GM10248 (cell line): Measurements from ENCODE around the gene SLC19A2.

Experiments used
- CTCF ChIA-PET: fragments of 300-600 bp; sonication (Branson Sonifier 250); formaldehyde crosslinking; extraction: SDS; loops from one replicate; lab custom pipeline; 2021; ENCODE audit warnings: antibody characterized with exemption; lab: Yijun Ruan, JAX
- POLR2A ChIA-PET: fragments of 350-650 bp; sonication (Branson Sonifier 250); formaldehyde crosslinking; extraction: SDS; loops from one replicate; lab custom pipeline; 2020; ENCODE audit warnings: antibody characterized with exemption; lab: Yijun Ruan, JAX
- DNase-seq: peaks from one replicate; pipeline ENCODE4 v3.0.0; 2012; ENCODE audit errors: extremely low spot score
- TF ChIP-seq, protein P1 (sequence below): IDR thresholded peaks from 2 replicates; pipeline ENCODE4 v1.5.1; 2012; ENCODE audit warnings: mild to moderate bottlenecking, low read depth; ENCODE audit errors: extremely low read depth, missing control alignments, control extremely low read depth

The SLC19A2 gene

DNA sequence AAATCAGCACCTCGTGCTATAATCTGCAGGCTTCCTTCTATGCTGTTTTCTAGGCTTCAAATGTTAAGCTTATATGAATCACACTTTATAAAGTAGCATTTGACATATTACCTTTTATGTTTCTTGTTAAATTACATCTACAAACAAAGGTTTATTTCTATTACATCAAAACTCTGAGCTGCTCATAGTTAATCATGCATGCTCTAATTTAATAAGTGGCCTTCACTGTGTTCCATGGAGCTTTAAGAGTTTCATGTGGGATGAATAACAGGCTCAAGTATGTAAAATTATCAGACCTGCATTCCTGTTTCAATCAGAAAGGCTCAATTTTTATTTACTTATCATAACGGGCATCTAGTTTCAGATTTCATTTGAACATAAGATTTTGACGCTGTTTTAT is 13.0 kb downstream of the SLC19A2 start:
- TF ChIP-seq, protein P1, sequence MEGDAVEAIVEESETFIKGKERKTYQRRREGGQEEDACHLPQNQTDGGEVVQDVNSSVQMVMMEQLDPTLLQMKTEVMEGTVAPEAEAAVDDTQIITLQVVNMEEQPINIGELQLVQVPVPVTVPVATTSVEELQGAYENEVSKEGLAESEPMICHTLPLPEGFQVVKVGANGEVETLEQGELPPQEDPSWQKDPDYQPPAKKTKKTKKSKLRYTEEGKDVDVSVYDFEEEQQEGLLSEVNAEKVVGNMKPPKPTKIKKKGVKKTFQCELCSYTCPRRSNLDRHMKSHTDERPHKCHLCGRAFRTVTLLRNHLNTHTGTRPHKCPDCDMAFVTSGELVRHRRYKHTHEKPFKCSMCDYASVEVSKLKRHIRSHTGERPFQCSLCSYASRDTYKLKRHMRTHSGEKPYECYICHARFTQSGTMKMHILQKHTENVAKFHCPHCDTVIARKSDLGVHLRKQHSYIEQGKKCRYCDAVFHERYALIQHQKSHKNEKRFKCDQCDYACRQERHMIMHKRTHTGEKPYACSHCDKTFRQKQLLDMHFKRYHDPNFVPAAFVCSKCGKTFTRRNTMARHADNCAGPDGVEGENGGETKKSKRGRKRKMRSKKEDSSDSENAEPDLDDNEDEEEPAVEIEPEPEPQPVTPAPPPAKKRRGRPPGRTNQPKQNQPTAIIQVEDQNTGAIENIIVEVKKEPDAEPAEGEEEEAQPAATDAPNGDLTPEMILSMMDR = no peak
- ChIA-PET CTCF (interaction anchor here (0.8 kb wide), 1 partner anchor 74 kb away, joined by 3 read pairs; no protein-coding TSS in a partner anchor), POLR2A (no interaction called here)
- no peak for DNase-seq

DNA sequence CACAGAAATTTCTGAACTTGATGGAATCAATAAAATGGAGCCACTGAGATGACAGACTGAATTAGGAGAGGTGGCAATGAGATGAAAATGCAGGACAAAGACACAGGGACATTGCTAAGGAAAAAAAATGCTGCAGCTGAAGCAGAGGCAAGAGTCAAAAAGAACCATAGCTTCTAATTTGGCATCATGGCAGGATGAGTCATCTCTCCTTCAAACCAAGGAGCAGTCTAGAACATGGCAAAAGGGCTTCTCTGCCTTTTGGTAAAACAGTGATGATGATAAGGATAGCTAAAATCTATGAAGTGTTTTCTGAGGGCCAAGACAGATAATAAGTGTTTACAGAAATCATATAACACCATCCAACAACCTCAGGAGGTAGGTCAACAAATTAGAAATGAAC is 16.8 kb downstream of the SLC19A2 start:
- POLR2A ChIA-PET = no interaction called here
- CTCF ChIA-PET = interaction anchor here (0.8 to 1.7 kb wide), 3 partner anchors 8 to 88 kb away, joined by 3 to 5 read pairs (median 3); no protein-coding TSS in a partner anchor

DNA sequence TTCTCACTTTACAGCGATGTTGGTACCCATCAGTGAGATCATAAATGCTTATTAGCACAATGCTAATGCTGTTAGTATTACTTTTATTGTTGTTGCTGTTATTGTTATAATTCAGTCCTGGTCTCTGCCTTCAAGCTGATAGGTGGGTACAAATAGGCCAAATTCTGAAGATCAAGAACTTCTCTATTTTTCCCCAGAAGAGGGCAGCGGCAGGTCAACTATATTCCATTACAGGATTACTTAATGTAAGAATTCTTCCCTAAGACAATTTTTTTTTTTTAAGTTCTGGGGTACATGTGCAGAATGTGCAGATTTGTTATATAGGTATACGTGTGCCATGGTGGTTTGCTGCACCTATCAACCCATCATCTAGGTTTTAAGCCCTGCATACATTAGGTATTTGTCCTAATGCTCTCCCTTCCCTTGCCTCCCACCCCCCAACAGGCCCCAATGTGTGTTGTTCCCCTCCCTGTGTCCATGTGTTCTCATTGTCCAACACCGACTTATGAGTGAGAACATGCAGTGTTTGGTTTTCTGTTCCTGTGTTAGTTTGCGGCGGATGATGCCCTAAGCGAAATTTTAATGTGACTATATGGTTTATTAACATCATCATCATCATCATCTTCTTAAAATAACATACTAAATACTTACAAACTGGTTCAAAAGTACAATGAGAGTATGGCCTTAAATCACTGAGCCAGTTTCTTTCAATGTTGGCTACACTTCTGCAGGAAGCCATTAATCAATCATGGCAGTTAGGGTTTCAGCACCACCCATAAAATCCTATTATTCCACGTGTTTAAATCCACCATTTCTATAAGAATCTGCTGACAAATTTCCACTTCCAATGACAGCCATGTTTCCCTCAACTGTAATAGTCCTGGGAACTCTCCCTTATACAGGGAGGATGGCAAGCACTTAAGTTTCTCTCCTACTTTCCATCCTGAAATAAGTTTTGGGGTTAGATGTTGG is 19.2 kb downstream of the SLC19A2 start:
- TF ChIP-seq, protein P1 = peak; percentile 30
- peak; percentile 20 for DNase-seq
- POLR2A ChIA-PET = no interaction called here
- CTCF ChIA-PET = interaction anchor here (0.7 to 1.6 kb wide), 3 partner anchors 10 to 82 kb away, joined by 3 to 5 read pairs (median 4); partner anchors contain the start of gene SLC19A2

More for the DNA sequence above, 16.8 kb downstream of the SLC19A2 start:
- TF ChIP-seq, protein P1 = no peak
- no peak for DNase-seq

DNA sequence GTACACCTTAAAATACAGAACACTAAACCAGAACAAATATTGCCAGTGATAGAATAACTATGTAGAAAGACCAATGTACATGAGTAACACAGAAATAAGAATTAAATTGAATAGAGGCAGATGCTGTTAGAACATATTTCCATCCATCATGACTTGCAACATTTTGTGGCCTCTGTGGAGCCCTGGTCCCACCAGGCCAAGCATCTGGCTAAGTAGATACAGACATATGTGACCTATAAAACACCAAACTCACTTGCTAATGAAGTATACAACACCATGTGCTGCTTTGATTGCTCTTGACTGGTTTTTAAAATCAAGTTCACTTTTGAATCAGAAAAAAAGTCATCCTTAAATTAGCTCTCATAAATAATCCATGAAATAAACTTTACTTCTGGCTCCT is 20.5 kb downstream of the SLC19A2 start:
- ChIA-PET CTCF (interaction anchor here (1.4 to 1.6 kb wide), 2 partner anchors 11 to 21 kb away, joined by 4 to 5 read pairs; partner anchors contain the start of gene SLC19A2), POLR2A (no interaction called here)
- no peak for DNase-seq
- TF ChIP-seq, protein P1 = no peak

DNA sequence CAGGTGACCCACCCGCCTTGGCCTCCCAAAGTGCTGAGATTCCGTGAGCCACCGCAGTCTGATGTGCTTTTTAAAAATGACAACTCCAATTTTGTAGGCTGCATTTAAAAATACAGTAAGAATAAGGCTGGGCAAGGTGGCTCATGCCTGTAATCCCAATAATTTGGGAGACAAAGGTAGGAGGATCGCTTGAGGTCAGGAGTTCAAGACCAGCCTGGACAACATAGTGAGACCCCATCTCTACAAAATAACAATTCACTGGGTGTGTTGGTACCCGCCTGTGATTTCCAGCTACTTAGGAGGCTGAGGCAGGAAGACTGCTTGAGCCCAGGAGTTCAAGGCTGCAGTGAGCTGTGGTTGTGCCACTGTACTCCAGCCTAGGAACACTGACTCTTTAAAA is 23.4 kb downstream of the SLC19A2 start:
- ChIA-PET POLR2A (interaction anchor here (0.6 kb wide), 1 partner anchor 1748 kb away, joined by 3 read pairs; no protein-coding TSS in a partner anchor), CTCF (interaction anchor here (1.8 kb wide), 1 partner anchor 10 kb away, joined by 5 read pairs; no protein-coding TSS in a partner anchor)
- TF ChIP-seq, protein P1 = no peak
- DNase-seq = no peak

DNA sequence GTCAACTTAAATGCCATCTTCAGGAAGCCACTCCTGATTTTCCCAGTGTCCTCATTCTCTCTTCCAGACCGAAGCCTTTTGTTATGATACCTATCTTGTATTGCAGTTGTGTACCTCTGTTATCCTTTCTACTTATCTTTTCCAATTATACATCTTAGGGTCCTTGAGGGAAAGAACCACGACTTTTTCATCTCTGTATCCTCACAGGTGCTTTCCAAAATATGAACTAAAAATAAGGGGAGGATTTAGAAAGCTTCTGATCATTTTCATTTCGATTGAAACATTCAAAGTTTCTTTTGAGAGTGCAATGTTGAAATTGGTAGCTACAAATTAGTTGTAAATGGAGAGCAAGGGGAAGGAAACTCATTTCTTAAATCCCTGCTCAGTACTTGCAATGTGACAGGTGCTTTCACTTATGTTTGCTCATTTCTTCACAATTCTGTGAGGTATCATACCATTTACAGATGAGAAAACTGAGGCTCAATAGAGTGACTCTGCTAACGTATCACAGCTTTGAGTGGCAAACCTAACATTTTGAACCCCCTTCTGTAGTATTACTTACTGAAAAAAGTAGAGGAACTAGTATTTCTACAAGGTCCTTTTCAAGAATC is 24.2 kb downstream of the SLC19A2 start:
- CTCF ChIA-PET = interaction anchor here (1.0 to 1.8 kb wide), 3 partner anchors 8 to 140 kb away, joined by 3 to 5 read pairs (median 5); no protein-coding TSS in a partner anchor
- DNase-seq = no peak
- POLR2A ChIA-PET = no interaction called here
- TF ChIP-seq, protein P1 = no peak
